Esophagus squamous epithelium (tissue), 5 donors: Measurements from ENCODE around the gene FNDC5. TPM values are rescaled to one million over a fixed set of nuclear protein-coding genes. Genes with fewer than 3 reads are reported as not detected.
A peak's percentile ranks its signal among the peaks of the same experiment; 100 is the strongest.

Experiments used
- DNase-seq: peaks from one replicate; lab custom pipeline; 2025; lab: John Stamatoyannopoulos, UW
- H3K27ac ChIP-seq, 4 donors: fragments of 200-600 bp; sonication (generic); one replicate each; pipeline ENCODE4 v1.5.1; 2016 to 2019; ENCODE audit warnings: mild to moderate bottlenecking in 1 of 4
- H3K27me3 ChIP-seq, 4 donors: fragments of 200-600 bp; sonication (generic); 1 replicate in 3 of 4; 2 replicates in 1 of 4; pipeline versions ENCODE4 v1.5.1 to v1.6.0; 2017 to 2021; ENCODE audit warnings: antibody characterized with exemption in 1 of 4
- H3K36me3 ChIP-seq, 3 donors: fragments of 200-600 bp; sonication (generic); one replicate each; pipeline ENCODE4 v1.5.1; 2016 to 2019
- H3K4me1 ChIP-seq, 3 donors: fragments of 200-600 bp; sonication (generic); one replicate each; pipeline ENCODE4 v1.5.1; 2017 to 2019
- H3K4me3 ChIP-seq, 4 donors: fragments of 200-600 bp; sonication (generic); 1 replicate in 3 of 4; 2 replicates in 1 of 4; pipeline ENCODE4 v1.5.1; 2016 to 2019; ENCODE audit warnings: mild to moderate bottlenecking in 2 of 4, moderate library complexity in 1 of 4
- H3K9me3 ChIP-seq, 3 donors: fragments of 200-600 bp; sonication (generic); one replicate each; pipeline ENCODE4 v1.5.1; 2016 to 2019
- POLR2A ChIP-seq, 4 donors: fragments of 450-650 bp; IDR thresholded peaks; one replicate each; pipeline ENCODE4 v1.6.1; 2017; ENCODE audit warnings: antibody characterized with exemption in 4 of 4, mild to moderate bottlenecking in 4 of 4, moderate library complexity in 3 of 4
- WGBS, 2 donors: methylation state at CpG; one replicate each; pipeline ENCODE4 v1.1.5; 2018; 5-methylcytosine and 5-hydroxymethylcytosine counted together
- intact Hi-C: fragments of 100-400 bp; cut with DNase I; formaldehyde crosslinking; loops from one replicate; pipeline ENCODE4 v1.15.0; 2022
- total RNA-seq, 4 donors: library from RNA; depleted of rRNA; stranded (reverse); fragments of >200 nt; gene quantifications; one replicate each; pipeline ENCODE4 v1.1.0, GENCODE V29; 2016
- TF ChIP-seq, protein P1 (sequence below), 6 experiments: fragments of 450-650 bp in 4 of 6; fragments of 200-600 bp in 2 of 6; sonication (generic) in 2 of 6; IDR thresholded peaks; one replicate each; pipeline ENCODE4 v1.5.1; 2016 to 2019; ENCODE audit warnings: antibody characterized with exemption in 6 of 6, mild to moderate bottlenecking in 4 of 6, moderate library complexity in 4 of 6
- donor health status: DM: yes; HTN: yes; CAD: no.

Gene FNDC5
- total RNA-seq, 4 donors from 2014 or later = 0.44 to 0.76 TPM; not detected in 2

DNA sequence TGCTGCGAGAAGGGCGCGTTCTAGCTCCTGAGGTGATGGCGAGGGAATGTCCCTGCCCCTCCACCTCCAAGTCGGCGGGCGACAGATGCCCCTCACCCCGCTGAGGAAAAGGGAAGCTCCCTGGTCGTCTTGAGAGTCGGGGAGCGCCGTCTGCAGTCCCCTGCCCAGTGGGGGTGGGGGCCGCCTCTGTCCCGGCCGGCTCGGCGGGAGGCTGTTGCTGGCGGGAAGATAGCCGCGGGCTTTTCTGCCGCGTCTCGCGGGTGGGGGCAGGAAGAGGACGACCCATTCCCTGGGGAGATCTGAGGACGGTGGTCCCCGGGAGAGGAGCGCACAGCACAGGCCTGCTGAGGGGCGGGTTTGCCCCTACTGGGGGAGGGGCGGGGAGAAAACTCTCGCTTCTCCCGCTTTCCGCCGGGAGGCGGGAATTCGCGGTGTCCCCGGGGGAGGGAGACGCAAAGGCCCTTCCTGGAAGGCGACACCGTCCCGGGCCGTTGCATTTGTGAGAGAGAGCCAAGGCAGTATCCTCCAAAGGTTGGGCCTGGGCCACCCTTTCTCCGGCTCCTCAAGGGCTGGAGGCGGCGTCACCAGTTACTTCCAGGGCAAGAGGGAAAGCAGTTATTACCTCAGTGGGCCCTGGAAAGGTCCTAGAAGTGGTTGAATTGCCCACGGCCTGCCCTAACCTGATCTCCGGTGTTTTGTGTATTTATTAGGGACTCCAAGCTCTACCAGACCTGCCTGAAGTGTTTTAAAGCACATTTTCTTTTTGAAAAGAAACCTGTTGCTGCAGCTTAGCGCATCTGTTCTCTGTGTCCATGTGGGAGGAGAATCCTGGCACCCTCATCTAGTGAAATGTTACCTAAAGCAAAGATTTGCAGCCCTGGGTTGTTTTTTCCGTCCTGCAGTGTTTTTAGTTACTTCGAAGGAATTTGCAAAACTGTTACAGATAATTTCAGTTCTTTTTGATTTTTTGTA, 52.6 kb downstream of the FNDC5 start:
- Histone ChIP-seq H3K27me3 (no peaks in the 10 kb centered on the region), H3K27ac (peak overlapping the region; percentile 91 to 99 (median 98)), H3K4me3 (peak overlapping the region; percentile 81 to 99 (median 98)), H3K4me1 (peaks cover 8 to 53% (median 28%) of the 10 kb centered on the region in 3 donors), H3K36me3 (no peaks in the 10 kb centered on the region), H3K9me3 (no peaks in the 10 kb centered on the region)
- peak; percentile 51 for DNase-seq
- TF ChIP-seq POLR2A (IDR thresholded peaks at IDR 0.05) = peak in 1 of 4 donors; percentile 6
- TF ChIP-seq, protein P1, sequence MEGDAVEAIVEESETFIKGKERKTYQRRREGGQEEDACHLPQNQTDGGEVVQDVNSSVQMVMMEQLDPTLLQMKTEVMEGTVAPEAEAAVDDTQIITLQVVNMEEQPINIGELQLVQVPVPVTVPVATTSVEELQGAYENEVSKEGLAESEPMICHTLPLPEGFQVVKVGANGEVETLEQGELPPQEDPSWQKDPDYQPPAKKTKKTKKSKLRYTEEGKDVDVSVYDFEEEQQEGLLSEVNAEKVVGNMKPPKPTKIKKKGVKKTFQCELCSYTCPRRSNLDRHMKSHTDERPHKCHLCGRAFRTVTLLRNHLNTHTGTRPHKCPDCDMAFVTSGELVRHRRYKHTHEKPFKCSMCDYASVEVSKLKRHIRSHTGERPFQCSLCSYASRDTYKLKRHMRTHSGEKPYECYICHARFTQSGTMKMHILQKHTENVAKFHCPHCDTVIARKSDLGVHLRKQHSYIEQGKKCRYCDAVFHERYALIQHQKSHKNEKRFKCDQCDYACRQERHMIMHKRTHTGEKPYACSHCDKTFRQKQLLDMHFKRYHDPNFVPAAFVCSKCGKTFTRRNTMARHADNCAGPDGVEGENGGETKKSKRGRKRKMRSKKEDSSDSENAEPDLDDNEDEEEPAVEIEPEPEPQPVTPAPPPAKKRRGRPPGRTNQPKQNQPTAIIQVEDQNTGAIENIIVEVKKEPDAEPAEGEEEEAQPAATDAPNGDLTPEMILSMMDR (IDR thresholded peaks at IDR 0.05) = no peak
- 2 to 4% methylated on average over 5 to 14 of the region's 51 CpGs for WGBS, 2 donors
- intact Hi-C loops = no loop called here

DNA sequence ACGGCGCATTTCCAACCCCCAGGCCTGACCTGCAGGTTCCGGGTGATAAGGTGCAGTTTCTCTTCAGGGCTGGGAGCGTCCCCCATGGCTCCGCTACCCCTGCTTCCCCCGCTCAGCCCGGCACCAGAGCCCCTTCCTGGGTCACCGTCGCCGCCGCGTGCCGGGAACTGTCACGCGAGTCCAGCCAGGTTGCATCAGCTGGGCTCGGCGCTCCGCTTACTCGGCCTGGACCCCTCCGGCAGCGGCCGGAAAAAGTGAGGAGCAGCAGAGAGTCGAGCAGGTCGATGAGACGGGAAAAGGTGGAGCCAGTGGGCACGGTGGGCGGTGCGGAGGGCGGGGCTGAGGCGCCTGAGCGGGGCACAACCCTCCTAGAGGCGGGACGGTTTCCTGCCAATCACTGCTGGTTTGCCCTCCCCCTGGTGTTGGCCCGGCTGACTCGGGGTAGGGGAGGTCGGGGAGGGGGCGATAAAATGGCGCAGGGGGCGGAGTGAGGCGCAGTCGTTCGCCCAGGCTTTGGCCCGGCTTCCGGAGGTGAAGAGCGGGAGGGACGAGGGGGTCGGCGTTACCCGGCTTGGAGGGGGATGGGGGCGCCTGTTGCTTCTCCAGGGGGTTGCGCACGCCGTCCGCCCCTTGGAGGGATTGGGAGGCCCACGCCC, 53.4 kb downstream of the FNDC5 start, which contains the start of the genes S100PBP and YARS1:
Gene S100PBP, plus strand, starts transcription at position 495 of the 656 bp plus-strand sequence. CDS start 8,447 bp downstream, outside the sequence.
Gene YARS1, minus strand, starts transcription at position 200 of the 656 bp plus-strand sequence. Its CDS starts 114 bp downstream, at position 86.
- H3K4me3 ChIP-seq = peak within 1 kb of the TSS; percentile 81 to 99 (median 98)
- intact Hi-C loops = no loop called here
- peaks cover 8 to 53% (median 28%) of the 10 kb centered on the region in 3 donors for H3K4me1 ChIP-seq
- no peaks in the 10 kb centered on the region for H3K36me3 ChIP-seq
- peak; percentile 91 for DNase-seq
- no peaks in the 10 kb centered on the region for H3K27me3 ChIP-seq
- WGBS, 2 donors = 0% methylated on average over 13 to 14 of the region's 55 CpGs
- H3K9me3 ChIP-seq = no peaks in the 10 kb centered on the region
- H3K27ac ChIP-seq = peak within 1 kb of the TSS; percentile 91 to 99 (median 98)
- TF ChIP-seq POLR2A (IDR thresholded peaks at IDR 0.05) = peak in 3 of 4 donors; percentile 34 to 73 (median 62)
- TF ChIP-seq, protein P1 (IDR thresholded peaks at IDR 0.05) = peak in 3 of 6 experiments; percentile 9 to 32 (median 13)

GRCh38 chr1:32816676-32817158, 54.0 kb downstream of the FNDC5 start:
- WGBS, 2 donors = 0% methylated on average over 7 to 12 of the region's 15 CpGs
- H3K9me3 ChIP-seq = no peaks in the 10 kb centered on the region
- no peak for DNase-seq
- H3K4me1 ChIP-seq = peaks cover 8 to 53% (median 28%) of the 10 kb centered on the region in 3 donors
- TF ChIP-seq POLR2A (IDR thresholded peaks at IDR 0.05) = no peak
- TF ChIP-seq, protein P1 (IDR thresholded peaks at IDR 0.05) = no peak
- intact Hi-C loops = no loop called here
- peak overlapping the region; percentile 81 to 99 (median 98) for H3K4me3 ChIP-seq
- peak overlapping the region; percentile 91 to 99 (median 98) for H3K27ac ChIP-seq
- peaks cover 0 to 4% (median 0%) of the 10 kb centered on the region in 3 donors for H3K36me3 ChIP-seq
- H3K27me3 ChIP-seq = no peaks in the 10 kb centered on the region

DNA sequence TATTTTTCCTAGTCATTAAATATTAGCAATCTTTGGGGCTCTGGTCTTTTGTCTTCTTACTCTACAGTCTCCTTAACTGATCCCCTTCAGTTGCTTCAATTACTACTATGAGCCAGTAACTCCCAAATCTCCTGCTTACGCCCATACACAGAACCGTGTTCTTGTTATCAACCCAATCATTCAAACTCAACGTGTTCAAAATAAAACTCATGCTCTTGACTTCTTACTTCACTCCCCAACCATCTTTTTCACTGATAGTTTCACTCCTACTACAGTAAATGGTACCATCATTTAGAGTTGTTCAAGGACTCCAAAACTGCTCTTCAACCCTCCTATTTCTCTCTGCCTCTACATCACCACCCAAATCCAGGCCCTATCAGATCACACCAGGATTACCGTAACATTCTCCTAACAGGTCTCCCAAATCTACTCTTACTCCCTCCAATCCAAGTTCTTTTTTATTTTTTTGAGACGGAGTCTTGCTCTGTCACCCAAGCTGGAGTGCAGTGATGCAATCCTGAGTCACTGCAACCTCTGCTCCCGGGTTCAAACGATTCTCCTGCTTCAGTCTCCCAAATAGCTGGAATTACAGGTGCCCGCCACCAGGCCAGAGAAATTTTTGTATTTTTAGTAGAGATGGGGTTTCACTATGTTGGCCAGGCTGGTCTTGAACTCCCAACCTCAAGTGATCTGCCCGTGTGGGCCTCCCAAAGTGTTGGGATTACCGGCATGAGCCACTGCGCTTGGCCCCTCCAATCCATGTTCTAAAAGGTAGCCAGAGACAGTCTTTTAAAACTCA, 56.6 kb downstream of the FNDC5 start:
- H3K9me3 ChIP-seq = no peaks in the 10 kb centered on the region
- peaks cover 0 to 30% (median 6%) of the 10 kb centered on the region in 3 donors for H3K36me3 ChIP-seq
- DNase-seq = no peak
- H3K27ac ChIP-seq = no peak overlapping the region
- H3K4me1 ChIP-seq = peaks cover 8 to 41% (median 28%) of the 10 kb centered on the region in 3 donors
- no peak overlapping the region for H3K4me3 ChIP-seq
- 71 to 73% methylated on average over 11 of the region's 11 CpGs for WGBS, 2 donors
- TF ChIP-seq POLR2A (IDR thresholded peaks at IDR 0.05) = no peak
- TF ChIP-seq, protein P1 (IDR thresholded peaks at IDR 0.05) = no peak
- intact Hi-C loops = no loop called here
- no peaks in the 10 kb centered on the region for H3K27me3 ChIP-seq

Other genes with a start within 250 kb of the FNDC5 start
- 10 to 100 TPM; 12.3 to 26.9 (median 21.1) TPM for gene ZBTB8OS, start 220.4 kb downstream of the FNDC5 start, total RNA-seq
- gene RBBP4, start 219.7 kb downstream of the FNDC5 start, total RNA-seq = 100 to 1,000 TPM in 1 of 4 donors, 10 to 100 TPM in 3; 59.6 to 102 (median 85.1) TPM
- 10 to 100 TPM in 2 of 4 donors, 1 to 10 TPM in 2; 2.9 to 31.7 (median 9.1) TPM for gene SYNC, start 168.1 kb downstream of the FNDC5 start, total RNA-seq
- 10 to 100 TPM; 46.7 to 92.0 (median 62.3) TPM for gene YARS1, start 53.6 kb downstream of the FNDC5 start, total RNA-seq
- 10 to 100 TPM in 2 of 4 donors, 1 to 10 TPM in 2; 6.5 to 20.0 (median 11.9) TPM for gene S100PBP, start 53.3 kb downstream of the FNDC5 start, total RNA-seq
- not detected for gene HPCA, start 15.6 kb upstream of the FNDC5 start, total RNA-seq
- gene TMEM54, start 30.5 kb upstream of the FNDC5 start, total RNA-seq = 100 to 1,000 TPM; 151 to 255 (median 178) TPM
- 10 to 100 TPM; 24.2 to 61.6 (median 46.4) TPM for gene RNF19B, start 93.9 kb upstream of the FNDC5 start, total RNA-seq
- 100 to 1,000 TPM; 126 to 167 (median 151) TPM for gene AK2, start 166.0 kb upstream of the FNDC5 start, total RNA-seq
- gene AZIN2, start 210.2 kb upstream of the FNDC5 start, total RNA-seq = 1 to 10 TPM in 1 of 4 donors, under 1 TPM in 3; 0.27 to 1.5 (median 0.61) TPM